HCT116 (cell line): ENCODE results near the gene HS3ST2. TPM values are rescaled to one million over a fixed set of nuclear protein-coding genes. Genes with fewer than 3 reads are reported as not detected.

Source experiments
- ATAC-seq: fragments of 200-7000 bp; cut with Tn5 transposase; 2 replicates; pipeline ENCODE4 v1.9.1; 2020; ENCODE audit warnings: mild to moderate bottlenecking, moderate library complexity
- BruUV-seq: library from RNA; stranded (reverse); fragments of 400-500 nt; replicated peaks from 2 replicates; lab custom pipeline; 2021; lab: Mats Ljungman, UMichigan
- CTCF ChIA-PET: fragments of 300-600 bp; sonication (Branson Sonifier 250); formaldehyde crosslinking; loops from one replicate; lab custom pipeline; 2021; ENCODE audit warnings: antibody characterized with exemption; lab: Charles Lee
- POLR2A ChIA-PET: fragments of 300-600, 350-600 bp; sonication (Branson Sonifier 250); formaldehyde crosslinking; loops from one replicate; lab custom pipeline; 2021; ENCODE audit warnings: antibody characterized with exemption; lab: Charles Lee
- RAD21 ChIA-PET, 2 experiments: fragments of 300-600 bp; sonication (Branson Sonifier 250); formaldehyde crosslinking; loops; one replicate each; lab custom pipeline; 2023; ENCODE audit warnings: low total read pairs in 2 of 2; ENCODE audit not compliant: uncharacterized antibody in 2 of 2, unreplicated experiment in 2 of 2, low non-redundant PET in 1 of 2; lab: Charles Lee
- DNase-seq: peaks from one replicate; pipeline ENCODE4 v3.0.0-alpha.2; 2010; ENCODE audit warnings: low read depth, low spot score
- H2AFZ ChIP-seq: fragments of 200-600 bp; shearing (Covaris generic), sonication (generic); 2 replicates; pipeline ENCODE4 v1.6.1; 2017; ENCODE audit warnings: low read depth, mixed run types, mixed read lengths, antibody characterized with exemption, low read length; ENCODE audit not compliant: poor library complexity, severe bottlenecking
- H3K27ac ChIP-seq: 2 replicates; pipeline ENCODE4 v1.5.1; 2012; ENCODE audit warnings: low read depth, low read length
- H3K27me3 ChIP-seq: fragments of 200-600 bp; sonication (generic); 2 replicates; pipeline ENCODE4 v1.6.1; 2016; ENCODE audit warnings: mixed run types, low read length, mixed read lengths; ENCODE audit not compliant: insufficient read depth
- H3K36me3 ChIP-seq, 2 experiments: fragments of 200-500 bp in 1 of 2; fragments of 200-600 bp in 1 of 2; sonication (Bioruptor generic) in 1 of 2; sonication (generic) in 1 of 2; 2 replicates each; pipeline versions ENCODE4 v1.5.1 to v1.6.1; 2014 to 2016; ENCODE audit warnings: low read length in 2 of 2, inconsistent platforms in 1 of 2, mixed read lengths in 1 of 2, mixed run types in 1 of 2; ENCODE audit not compliant: insufficient read depth in 2 of 2, control insufficient read depth in 1 of 2
- H3K4me1 ChIP-seq, 2 experiments: fragments of 200-600 bp in 1 of 2; sonication (generic) in 1 of 2; 2 replicates each; pipeline versions ENCODE4 v1.5.1 to v1.6.1; 2012 to 2017; ENCODE audit warnings: low read length in 2 of 2, inconsistent platforms in 1 of 2, mild to moderate bottlenecking in 1 of 2, mixed read lengths in 1 of 2, mixed run types in 1 of 2, moderate library complexity in 1 of 2; ENCODE audit not compliant: insufficient read depth in 2 of 2, control insufficient read depth in 1 of 2
- H3K4me2 ChIP-seq: fragments of 200-600 bp; sonication (generic); 2 replicates; pipeline ENCODE4 v1.6.1; 2017; ENCODE audit warnings: mixed run types, low read length, mixed read lengths
- H3K4me3 ChIP-seq, 2 experiments: fragments of 200-600 bp in 1 of 2; sonication (generic) in 1 of 2; replicated peaks in 1 of 2; 2 replicates each; pipeline ENCODE4 v1.5.1; 2011 to 2016; ENCODE audit warnings: low read length in 2 of 2, control low read depth in 1 of 2, low read depth in 1 of 2, mild to moderate bottlenecking in 1 of 2, mixed read lengths in 1 of 2, mixed run types in 1 of 2
- H3K79me2 ChIP-seq: fragments of 200-600 bp; sonication (generic); 2 replicates; pipeline ENCODE4 v1.6.1; 2017; ENCODE audit warnings: mild to moderate bottlenecking, mixed run types, low read length, moderate library complexity, mixed read lengths; ENCODE audit not compliant: insufficient read depth
- H3K9ac ChIP-seq: fragments of 200-600 bp; sonication (generic); 2 replicates; pipeline ENCODE4 v1.6.1; 2016; ENCODE audit warnings: low read length, mixed read lengths
- H3K9me2 ChIP-seq: fragments of 200-600 bp; sonication (generic), shearing (Covaris generic); 2 replicates; pipeline ENCODE4 v1.6.1; 2017; ENCODE audit warnings: mixed run types, mild to moderate bottlenecking, moderate library complexity; ENCODE audit not compliant: insufficient read depth
- H3K9me3 ChIP-seq, 2 experiments: fragments of 200-500 bp in 1 of 2; fragments of 200-600 bp in 1 of 2; sonication (Bioruptor generic) in 1 of 2; sonication (generic) in 1 of 2; 2 replicates each; pipeline ENCODE4 v1.6.1; 2014 to 2017; ENCODE audit warnings: low read length in 2 of 2, mixed read lengths in 2 of 2, inconsistent platforms in 1 of 2, low read depth in 1 of 2, mild to moderate bottlenecking in 1 of 2, mixed run types in 1 of 2, moderate library complexity in 1 of 2; ENCODE audit not compliant: control insufficient read depth in 1 of 2, insufficient read depth in 1 of 2
- H4K20me1 ChIP-seq: fragments of 200-600 bp; sonication (generic), shearing (Covaris generic); 2 replicates; pipeline ENCODE4 v1.6.1; 2017; ENCODE audit warnings: mixed run types, mild to moderate bottlenecking, moderate library complexity; ENCODE audit not compliant: insufficient read depth
- CBX3 ChIP-seq: IDR thresholded peaks from 2 replicates; pipeline ENCODE4 v1.6.1; 2012; ENCODE audit warnings: low read depth
- CEBPB ChIP-seq: IDR thresholded peaks from 2 replicates; pipeline ENCODE4 v1.6.1; 2012; ENCODE audit warnings: low read depth
- ELF1 ChIP-seq: IDR thresholded peaks from 2 replicates; pipeline ENCODE4 v1.6.1; 2012; ENCODE audit warnings: low read depth, borderline replicate concordance
- EZH2 ChIP-seq: fragments of 200-600 bp; sonication (generic); IDR thresholded peaks from 2 replicates; pipeline ENCODE4 v1.6.1; 2017; ENCODE audit warnings: antibody characterized with exemption, mixed run types
- EZH2phosphoT487 ChIP-seq: fragments of 200-600 bp; IDR thresholded peaks from 2 replicates; pipeline ENCODE4 v1.6.1; 2018; ENCODE audit warnings: antibody characterized with exemption, borderline replicate concordance
- JUND ChIP-seq: IDR thresholded peaks from 2 replicates; pipeline ENCODE4 v1.6.1; 2012
- POLR2A ChIP-seq: IDR thresholded peaks from 2 replicates; pipeline ENCODE4 v1.7.0; 2011; ENCODE audit warnings: borderline replicate concordance; ENCODE audit not compliant: insufficient read depth, insufficient read length; ENCODE audit errors: extremely low read depth
- POLR2AphosphoS5 ChIP-seq: IDR thresholded peaks from 2 replicates; pipeline ENCODE4 v1.6.1; 2011; ENCODE audit warnings: mild to moderate bottlenecking, low read depth, low read length, moderate library complexity
- RAD21 ChIP-seq: IDR thresholded peaks from 2 replicates; pipeline ENCODE4 v1.6.1; 2012; ENCODE audit warnings: low read depth, mild to moderate bottlenecking
- TCF7L2 ChIP-seq: IDR thresholded peaks from 2 replicates; pipeline ENCODE4 v1.7.0; 2011; ENCODE audit warnings: borderline replicate concordance, inconsistent platforms; ENCODE audit not compliant: insufficient read depth, insufficient read length; ENCODE audit errors: extremely low read depth
- ZNF274 ChIP-seq: fragments of 200-500 bp; sonication (Bioruptor generic); IDR thresholded peaks from 2 replicates; pipeline ENCODE4 v1.6.1; 2014; ENCODE audit warnings: mild to moderate bottlenecking, low read depth, low read length, inconsistent platforms
- intact Hi-C: fragments of 100-400 bp; cut with micrococcal nuclease; formaldehyde crosslinking; loops from 2 replicates; pipeline ENCODE4 v1.10.0; 2022
- total RNA-seq: library from RNA; stranded (reverse); gene quantifications from one replicate; pipeline ENCODE4 v1.2.1, GENCODE V29; 2021; ENCODE audit not compliant: unreplicated experiment
- TF ChIP-seq, protein P1 (sequence below): IDR thresholded peaks from 2 replicates; pipeline ENCODE4 v1.6.1; 2011; ENCODE audit warnings: mild to moderate bottlenecking, low read length, moderate library complexity; ENCODE audit not compliant: insufficient replicate concordance; ENCODE audit errors: extremely low read depth
- TF ChIP-seq, protein P2 (sequence below): IDR thresholded peaks from 2 replicates; pipeline ENCODE4 v1.6.1; 2012
- TF ChIP-seq, protein P3 (sequence below): IDR thresholded peaks from 2 replicates; pipeline ENCODE4 v1.6.1; 2012; ENCODE audit warnings: low read depth

Gene HS3ST2
- total RNA-seq, 1 experiment from 2014 or later, result not detected

DNA sequence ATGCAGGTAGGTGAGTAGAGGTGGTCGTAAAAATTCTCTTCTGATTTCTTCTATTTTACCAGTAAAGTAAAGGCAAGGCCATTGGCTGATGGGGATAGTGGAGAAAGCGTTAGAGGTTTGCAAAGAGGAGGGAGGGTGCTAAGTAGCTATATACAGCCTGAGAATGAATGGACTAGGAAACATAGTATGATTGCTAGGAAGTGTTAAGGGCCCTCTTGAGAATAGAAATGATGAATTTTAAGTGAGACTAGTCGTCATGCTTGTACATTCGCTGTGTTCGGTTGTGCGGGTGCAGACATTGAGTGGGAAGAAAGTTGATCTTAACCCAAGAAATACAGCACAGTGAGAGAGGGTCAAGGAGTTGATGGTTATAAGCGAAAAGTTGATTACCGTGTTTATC is 7.2 kb upstream of the HS3ST2 start:
- no peak overlapping the region for H3K4me2 ChIP-seq
- no peak overlapping the region for H3K9ac ChIP-seq
- H3K4me1 ChIP-seq, result no peaks in the 10 kb centered on the region
- CTCF ChIA-PET, result no interaction called here
- H3K9me2 ChIP-seq, result no peaks in the 10 kb centered on the region
- no peaks in the 10 kb centered on the region for H3K36me3 ChIP-seq
- DNase-seq, result no peak
- POLR2A ChIA-PET, result no interaction called here
- no peak for ATAC-seq
- RAD21 ChIA-PET, result no interaction called here
- no TSS peak for BruUV-seq
- no peak for TF ChIP-seq ZNF274
- TF ChIP-seq, protein P1, sequence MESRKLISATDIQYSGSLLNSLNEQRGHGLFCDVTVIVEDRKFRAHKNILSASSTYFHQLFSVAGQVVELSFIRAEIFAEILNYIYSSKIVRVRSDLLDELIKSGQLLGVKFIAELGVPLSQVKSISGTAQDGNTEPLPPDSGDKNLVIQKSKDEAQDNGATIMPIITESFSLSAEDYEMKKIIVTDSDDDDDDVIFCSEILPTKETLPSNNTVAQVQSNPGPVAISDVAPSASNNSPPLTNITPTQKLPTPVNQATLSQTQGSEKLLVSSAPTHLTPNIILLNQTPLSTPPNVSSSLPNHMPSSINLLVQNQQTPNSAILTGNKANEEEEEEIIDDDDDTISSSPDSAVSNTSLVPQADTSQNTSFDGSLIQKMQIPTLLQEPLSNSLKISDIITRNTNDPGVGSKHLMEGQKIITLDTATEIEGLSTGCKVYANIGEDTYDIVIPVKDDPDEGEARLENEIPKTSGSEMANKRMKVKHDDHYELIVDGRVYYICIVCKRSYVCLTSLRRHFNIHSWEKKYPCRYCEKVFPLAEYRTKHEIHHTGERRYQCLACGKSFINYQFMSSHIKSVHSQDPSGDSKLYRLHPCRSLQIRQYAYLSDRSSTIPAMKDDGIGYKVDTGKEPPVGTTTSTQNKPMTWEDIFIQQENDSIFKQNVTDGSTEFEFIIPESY, result no peak
- no peaks in the 10 kb centered on the region for H3K9me3 ChIP-seq
- peaks cover 41% of the 10 kb centered on the region for H3K27me3 ChIP-seq
- intact Hi-C loops, result no loop called here
- no peaks in the 10 kb centered on the region for H3K79me2 ChIP-seq
- no peak overlapping the region for H3K27ac ChIP-seq
- no peak overlapping the region for H2AFZ ChIP-seq
- H3K4me3 ChIP-seq, result no peak overlapping the region
- no peaks in the 10 kb centered on the region for H4K20me1 ChIP-seq

DNA sequence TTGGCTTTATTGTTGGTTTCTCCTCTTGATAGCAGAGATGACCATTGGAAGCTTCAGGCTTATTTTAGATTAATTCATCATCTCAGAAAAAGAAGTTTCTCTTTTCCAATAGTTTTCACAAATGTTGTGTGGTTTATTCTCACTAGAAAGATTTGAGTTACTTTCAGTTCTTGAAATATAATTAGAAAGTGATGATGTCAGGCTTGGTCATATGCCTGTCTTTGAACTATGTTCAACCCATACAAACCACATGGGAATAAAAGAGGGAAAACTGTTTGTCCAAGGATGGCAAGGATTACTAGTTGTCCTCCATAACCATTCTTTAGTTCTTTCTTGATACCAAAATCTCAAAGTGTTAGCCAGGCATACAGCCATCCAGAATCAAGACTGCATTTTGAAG is 3.7 kb upstream of the HS3ST2 start:
- Histone ChIP-seq H3K9me2 (no peaks in the 10 kb centered on the region), H3K4me1 (no peaks in the 10 kb centered on the region), H3K9ac (no peak overlapping the region), H3K27me3 (peaks cover 29% of the 10 kb centered on the region), H3K4me3 (no peak overlapping the region), H3K4me2 (no peak overlapping the region), H3K36me3 (no peaks in the 10 kb centered on the region), H3K27ac (no peak overlapping the region), H3K79me2 (no peaks in the 10 kb centered on the region), H3K9me3 (no peaks in the 10 kb centered on the region), H4K20me1 (no peaks in the 10 kb centered on the region), H2AFZ (no peak overlapping the region)
- no TSS peak for BruUV-seq
- ChIA-PET CTCF (no interaction called here), RAD21 (no interaction called here), POLR2A (no interaction called here)
- ATAC-seq, result no peak
- intact Hi-C loops, result no loop called here
- no peak for DNase-seq
- TF ChIP-seq EZH2phosphoT487 (no peak), JUND (no peak), RAD21 (no peak), ZNF274 (no peak), POLR2AphosphoS5 (no peak), EZH2 (no peak), TCF7L2 (no peak), CEBPB (no peak), CBX3 (no peak), POLR2A (no peak), ELF1 (no peak)
- TF ChIP-seq, protein P2, sequence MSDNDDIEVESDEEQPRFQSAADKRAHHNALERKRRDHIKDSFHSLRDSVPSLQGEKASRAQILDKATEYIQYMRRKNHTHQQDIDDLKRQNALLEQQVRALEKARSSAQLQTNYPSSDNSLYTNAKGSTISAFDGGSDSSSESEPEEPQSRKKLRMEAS, result no peak
- TF ChIP-seq, protein P3, sequence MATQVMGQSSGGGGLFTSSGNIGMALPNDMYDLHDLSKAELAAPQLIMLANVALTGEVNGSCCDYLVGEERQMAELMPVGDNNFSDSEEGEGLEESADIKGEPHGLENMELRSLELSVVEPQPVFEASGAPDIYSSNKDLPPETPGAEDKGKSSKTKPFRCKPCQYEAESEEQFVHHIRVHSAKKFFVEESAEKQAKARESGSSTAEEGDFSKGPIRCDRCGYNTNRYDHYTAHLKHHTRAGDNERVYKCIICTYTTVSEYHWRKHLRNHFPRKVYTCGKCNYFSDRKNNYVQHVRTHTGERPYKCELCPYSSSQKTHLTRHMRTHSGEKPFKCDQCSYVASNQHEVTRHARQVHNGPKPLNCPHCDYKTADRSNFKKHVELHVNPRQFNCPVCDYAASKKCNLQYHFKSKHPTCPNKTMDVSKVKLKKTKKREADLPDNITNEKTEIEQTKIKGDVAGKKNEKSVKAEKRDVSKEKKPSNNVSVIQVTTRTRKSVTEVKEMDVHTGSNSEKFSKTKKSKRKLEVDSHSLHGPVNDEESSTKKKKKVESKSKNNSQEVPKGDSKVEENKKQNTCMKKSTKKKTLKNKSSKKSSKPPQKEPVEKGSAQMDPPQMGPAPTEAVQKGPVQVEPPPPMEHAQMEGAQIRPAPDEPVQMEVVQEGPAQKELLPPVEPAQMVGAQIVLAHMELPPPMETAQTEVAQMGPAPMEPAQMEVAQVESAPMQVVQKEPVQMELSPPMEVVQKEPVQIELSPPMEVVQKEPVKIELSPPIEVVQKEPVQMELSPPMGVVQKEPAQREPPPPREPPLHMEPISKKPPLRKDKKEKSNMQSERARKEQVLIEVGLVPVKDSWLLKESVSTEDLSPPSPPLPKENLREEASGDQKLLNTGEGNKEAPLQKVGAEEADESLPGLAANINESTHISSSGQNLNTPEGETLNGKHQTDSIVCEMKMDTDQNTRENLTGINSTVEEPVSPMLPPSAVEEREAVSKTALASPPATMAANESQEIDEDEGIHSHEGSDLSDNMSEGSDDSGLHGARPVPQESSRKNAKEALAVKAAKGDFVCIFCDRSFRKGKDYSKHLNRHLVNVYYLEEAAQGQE, result no peak
